HepG2 (cell line): ENCODE data around the gene MPP3. TPM values are rescaled to one million over a fixed set of nuclear protein-coding genes. Genes with fewer than 3 reads are reported as not detected.

Experiments
- CENPT ChIP-seq: sonication (generic); formaldehyde crosslinking; IDR thresholded peaks from 2 replicates; pipeline ENCODE4 v1.8.0; 2022; ENCODE audit warnings: low read depth, mild to moderate bottlenecking, moderate library complexity, missing genetic modification reagents
- HES4 ChIP-seq: sonication (generic); formaldehyde crosslinking; IDR thresholded peaks from 2 replicates; pipeline ENCODE4 v1.9.0; 2021; ENCODE audit warnings: mild to moderate bottlenecking, missing genetic modification reagents, borderline replicate concordance
- JARID2 ChIP-seq: sonication (generic); formaldehyde crosslinking; IDR thresholded peaks from 2 replicates; pipeline ENCODE4 v1.8.1; 2023; ENCODE audit warnings: missing genetic modification reagents, inconsistent platforms; ENCODE audit not compliant: insufficient replicate concordance
- MAZ ChIP-seq, 2 experiments: sonication (generic) in 1 of 2; formaldehyde crosslinking in 1 of 2; IDR thresholded peaks; 2 replicates each; pipeline versions ENCODE4 v1.5.0 to v1.6.1; 2012 to 2020; ENCODE audit warnings: low read depth in 2 of 2, mild to moderate bottlenecking in 2 of 2, borderline replicate concordance in 1 of 2, improper control_type of control experiment in 1 of 2, low read length in 1 of 2, missing genetic modification reagents in 1 of 2, moderate library complexity in 1 of 2
- PAWR ChIP-seq: sonication (generic); formaldehyde crosslinking; IDR thresholded peaks from 2 replicates; pipeline ENCODE4 v1.4.0; 2020; ENCODE audit warnings: missing genetic modification reagents, mild to moderate bottlenecking, borderline replicate concordance
- PITX1 ChIP-seq: sonication (generic); formaldehyde crosslinking; IDR thresholded peaks from 2 replicates; pipeline ENCODE4 v1.5.1; 2020; ENCODE audit warnings: mild to moderate bottlenecking, missing genetic modification reagents
- RBFOX2 ChIP-seq: fragments of 200-400 bp; formaldehyde crosslinking; IDR thresholded peaks from 2 replicates; pipeline ENCODE4 v1.6.1; 2017; ENCODE audit warnings: low read depth, mild to moderate bottlenecking, low read length
- TBX3 ChIP-seq: fragments of 450-650 bp; IDR thresholded peaks from 2 replicates; pipeline ENCODE4 v1.6.1; 2017; ENCODE audit warnings: antibody characterized with exemption, mild to moderate bottlenecking, inconsistent platforms, borderline replicate concordance
- ZNF33A ChIP-seq: sonication (generic); formaldehyde crosslinking; IDR thresholded peaks from 2 replicates; pipeline ENCODE4 v1.5.1; 2020; ENCODE audit warnings: missing genetic modification reagents, mild to moderate bottlenecking, moderate library complexity, borderline replicate concordance
- ZNF550 ChIP-seq: sonication (generic); formaldehyde crosslinking; IDR thresholded peaks from 2 replicates; pipeline ENCODE4 v1.4.0; 2020; ENCODE audit warnings: mild to moderate bottlenecking, missing genetic modification reagents, borderline replicate concordance
- ZNF777 ChIP-seq: sonication (generic); formaldehyde crosslinking; IDR thresholded peaks from 2 replicates; pipeline ENCODE4 v1.4.0; 2020; ENCODE audit warnings: missing genetic modification reagents
- ZNF816 ChIP-seq: sonication (generic); formaldehyde crosslinking; IDR thresholded peaks from 2 replicates; pipeline ENCODE4 v1.8.0; 2022; ENCODE audit warnings: missing genetic modification reagents, mild to moderate bottlenecking, borderline replicate concordance
- polyA plus RNA-seq, 8 experiments: library from polyadenylated mRNA; depleted of rRNA in 3 of 8; stranded (reverse) in 7 of 8; unstranded in 1 of 8; fragments of >200 nt; fragmentation: Illumina TruSeq in 4 of 8; extraction: Trizol in 4 of 8; gene quantifications; 2 replicates each; pipeline versions ENCODE4 v1.2.1 to v1.2.3, GENCODE V29; 2011 to 2016; ENCODE audit warnings: low read depth in 4 of 8, missing spikeins in 1 of 8, mixed read lengths in 1 of 8; ENCODE audit not compliant: insufficient read depth in 1 of 8
- total RNA-seq, 5 experiments: library from RNA; depleted of rRNA; stranded (reverse); fragments of >200 nt; fragmentation: Illumina TruSeq; extraction: Trizol; gene quantifications; 2 replicates each; pipeline ENCODE4 v1.2.3, GENCODE V29; 2016; ENCODE audit warnings: low read depth in 1 of 5
- TF ChIP-seq, protein P1 (sequence below): IDR thresholded peaks from 2 replicates; pipeline ENCODE4 v1.6.1; 2016; ENCODE audit warnings: low read depth, control low read depth
- TF ChIP-seq, protein P2 (sequence below): sonication (generic); formaldehyde crosslinking; IDR thresholded peaks from 2 replicates; pipeline ENCODE4 v1.4.0; 2020; ENCODE audit warnings: mild to moderate bottlenecking, missing genetic modification reagents
- TF ChIP-seq, protein P3 (sequence below): sonication (generic); formaldehyde crosslinking; IDR thresholded peaks from 2 replicates; pipeline ENCODE4 v1.5.0; 2020; ENCODE audit warnings: missing genetic modification reagents
- TF ChIP-seq, protein P4 (sequence below): sonication (generic); formaldehyde crosslinking; IDR thresholded peaks from 2 replicates; pipeline ENCODE4 v1.5.1; 2020; ENCODE audit warnings: missing genetic modification reagents, mild to moderate bottlenecking, borderline replicate concordance
- TF ChIP-seq, protein P5 (sequence below): sonication (generic); formaldehyde crosslinking; IDR thresholded peaks from 2 replicates; pipeline ENCODE4 v1.4.0; 2020; ENCODE audit warnings: missing genetic modification reagents, borderline replicate concordance

The MPP3 gene
- total and polyA plus RNA-seq, 2 of the 13 experiments (the other 11 are each of a cell fraction or from before 2014, with no cell fraction given) = 0.91 to 1.8 TPM

DNA sequence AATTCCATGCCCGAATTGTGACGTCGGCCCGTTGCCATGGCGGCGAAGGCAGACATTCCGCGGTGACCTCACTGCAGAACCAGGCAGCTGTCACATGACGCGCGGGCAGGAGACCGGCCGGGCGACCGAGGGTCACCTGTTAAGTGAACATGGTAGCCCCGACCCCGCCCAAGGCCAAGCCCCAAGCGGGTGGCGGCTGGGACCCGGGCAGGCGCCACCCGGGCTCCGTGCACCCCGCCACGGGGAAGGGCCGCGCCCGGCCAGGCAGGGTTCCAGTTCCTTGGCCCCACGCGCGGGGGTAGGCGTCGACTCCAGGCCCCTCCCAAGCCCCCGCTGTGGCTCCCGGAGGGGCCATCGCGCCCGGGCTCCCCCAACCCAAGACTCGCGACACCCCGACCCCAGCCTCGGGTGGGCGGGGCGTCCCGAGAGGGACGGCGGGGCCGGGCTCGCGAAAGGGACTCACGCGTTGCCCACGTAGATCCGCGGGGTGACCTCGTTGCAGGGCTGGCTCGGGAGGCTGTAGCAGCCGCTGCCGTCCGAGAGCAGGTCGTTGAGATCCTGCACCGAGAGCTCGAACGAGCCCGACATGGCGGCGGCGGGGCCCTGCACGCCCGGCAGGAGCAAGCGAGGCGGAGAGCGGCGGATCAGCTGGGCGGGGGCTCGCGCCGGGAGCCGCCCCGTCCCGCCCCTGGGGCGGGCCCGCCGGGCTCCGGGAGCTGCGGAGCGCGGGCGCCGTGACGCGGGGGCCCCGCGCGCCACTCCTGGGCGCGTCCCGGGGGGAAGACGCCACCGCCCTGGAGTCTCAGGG is 54.4 kb downstream of the MPP3 start, which contains the start of gene DUSP3 (continued):
- peak; percentile 44; the same call in 1 of the 2 replicates for TF ChIP-seq TBX3
- TF ChIP-seq RBFOX2 = peak; percentile 98
- TF ChIP-seq, protein P1, sequence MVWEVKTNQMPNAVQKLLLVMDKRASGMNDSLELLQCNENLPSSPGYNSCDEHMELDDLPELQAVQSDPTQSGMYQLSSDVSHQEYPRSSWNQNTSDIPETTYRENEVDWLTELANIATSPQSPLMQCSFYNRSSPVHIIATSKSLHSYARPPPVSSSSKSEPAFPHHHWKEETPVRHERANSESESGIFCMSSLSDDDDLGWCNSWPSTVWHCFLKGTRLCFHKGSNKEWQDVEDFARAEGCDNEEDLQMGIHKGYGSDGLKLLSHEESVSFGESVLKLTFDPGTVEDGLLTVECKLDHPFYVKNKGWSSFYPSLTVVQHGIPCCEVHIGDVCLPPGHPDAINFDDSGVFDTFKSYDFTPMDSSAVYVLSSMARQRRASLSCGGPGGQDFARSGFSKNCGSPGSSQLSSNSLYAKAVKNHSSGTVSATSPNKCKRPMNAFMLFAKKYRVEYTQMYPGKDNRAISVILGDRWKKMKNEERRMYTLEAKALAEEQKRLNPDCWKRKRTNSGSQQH (CRISPR knock-in tag) = no peak
- TF ChIP-seq, protein P2, sequence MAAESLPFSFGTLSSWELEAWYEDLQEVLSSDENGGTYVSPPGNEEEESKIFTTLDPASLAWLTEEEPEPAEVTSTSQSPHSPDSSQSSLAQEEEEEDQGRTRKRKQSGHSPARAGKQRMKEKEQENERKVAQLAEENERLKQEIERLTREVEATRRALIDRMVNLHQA (CRISPR knock-in tag) = no peak
- TF ChIP-seq, protein P3, sequence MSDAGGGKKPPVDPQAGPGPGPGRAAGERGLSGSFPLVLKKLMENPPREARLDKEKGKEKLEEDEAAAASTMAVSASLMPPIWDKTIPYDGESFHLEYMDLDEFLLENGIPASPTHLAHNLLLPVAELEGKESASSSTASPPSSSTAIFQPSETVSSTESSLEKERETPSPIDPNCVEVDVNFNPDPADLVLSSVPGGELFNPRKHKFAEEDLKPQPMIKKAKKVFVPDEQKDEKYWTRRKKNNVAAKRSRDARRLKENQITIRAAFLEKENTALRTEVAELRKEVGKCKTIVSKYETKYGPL = peak; percentile 75; the same call in 1 of the 2 replicates
- TF ChIP-seq, protein P4, sequence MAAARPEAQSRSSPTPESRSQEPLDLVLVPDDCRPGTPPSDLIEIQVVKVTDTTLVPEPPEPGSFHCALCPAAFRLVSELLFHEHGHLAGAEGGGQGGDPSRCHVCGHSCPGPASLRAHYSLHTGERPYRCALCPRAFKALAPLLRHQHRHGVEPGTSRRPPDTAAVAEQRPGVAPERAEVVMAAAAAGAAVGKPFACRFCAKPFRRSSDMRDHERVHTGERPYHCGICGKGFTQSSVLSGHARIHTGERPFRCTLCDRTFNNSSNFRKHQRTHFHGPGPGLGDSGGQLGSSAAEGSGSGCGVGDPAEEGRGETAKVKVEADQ (CRISPR knock-in tag) = no peak; the same call in 1 of the 2 replicates
- peak; percentile 24; the same call in 1 of the 2 replicates for TF ChIP-seq MAZ (IDR thresholded peaks at IDR 0.05; ENCODE audit: borderline replicate concordance, low read depth, low read length)
- TF ChIP-seq MAZ (CRISPR knock-in tag; IDR thresholded peaks at IDR 0.05; ENCODE audit: low read depth) = peak; percentile 84; the same call in 1 of the 2 replicates
- peak; percentile 92 for TF ChIP-seq CENPT (CRISPR knock-in tag)
- TF ChIP-seq HES4 = peak; percentile 93
- TF ChIP-seq ZNF33A (CRISPR knock-in tag) = no peak
- peak; percentile 95; the same call in 1 of the 2 replicates for TF ChIP-seq ZNF550 (CRISPR knock-in tag)
- TF ChIP-seq ZNF816 (CRISPR knock-in tag) = no peak
- peak; percentile 53; the same call in 1 of the 2 replicates for TF ChIP-seq ZNF777 (CRISPR knock-in tag)
- TF ChIP-seq, protein P5, sequence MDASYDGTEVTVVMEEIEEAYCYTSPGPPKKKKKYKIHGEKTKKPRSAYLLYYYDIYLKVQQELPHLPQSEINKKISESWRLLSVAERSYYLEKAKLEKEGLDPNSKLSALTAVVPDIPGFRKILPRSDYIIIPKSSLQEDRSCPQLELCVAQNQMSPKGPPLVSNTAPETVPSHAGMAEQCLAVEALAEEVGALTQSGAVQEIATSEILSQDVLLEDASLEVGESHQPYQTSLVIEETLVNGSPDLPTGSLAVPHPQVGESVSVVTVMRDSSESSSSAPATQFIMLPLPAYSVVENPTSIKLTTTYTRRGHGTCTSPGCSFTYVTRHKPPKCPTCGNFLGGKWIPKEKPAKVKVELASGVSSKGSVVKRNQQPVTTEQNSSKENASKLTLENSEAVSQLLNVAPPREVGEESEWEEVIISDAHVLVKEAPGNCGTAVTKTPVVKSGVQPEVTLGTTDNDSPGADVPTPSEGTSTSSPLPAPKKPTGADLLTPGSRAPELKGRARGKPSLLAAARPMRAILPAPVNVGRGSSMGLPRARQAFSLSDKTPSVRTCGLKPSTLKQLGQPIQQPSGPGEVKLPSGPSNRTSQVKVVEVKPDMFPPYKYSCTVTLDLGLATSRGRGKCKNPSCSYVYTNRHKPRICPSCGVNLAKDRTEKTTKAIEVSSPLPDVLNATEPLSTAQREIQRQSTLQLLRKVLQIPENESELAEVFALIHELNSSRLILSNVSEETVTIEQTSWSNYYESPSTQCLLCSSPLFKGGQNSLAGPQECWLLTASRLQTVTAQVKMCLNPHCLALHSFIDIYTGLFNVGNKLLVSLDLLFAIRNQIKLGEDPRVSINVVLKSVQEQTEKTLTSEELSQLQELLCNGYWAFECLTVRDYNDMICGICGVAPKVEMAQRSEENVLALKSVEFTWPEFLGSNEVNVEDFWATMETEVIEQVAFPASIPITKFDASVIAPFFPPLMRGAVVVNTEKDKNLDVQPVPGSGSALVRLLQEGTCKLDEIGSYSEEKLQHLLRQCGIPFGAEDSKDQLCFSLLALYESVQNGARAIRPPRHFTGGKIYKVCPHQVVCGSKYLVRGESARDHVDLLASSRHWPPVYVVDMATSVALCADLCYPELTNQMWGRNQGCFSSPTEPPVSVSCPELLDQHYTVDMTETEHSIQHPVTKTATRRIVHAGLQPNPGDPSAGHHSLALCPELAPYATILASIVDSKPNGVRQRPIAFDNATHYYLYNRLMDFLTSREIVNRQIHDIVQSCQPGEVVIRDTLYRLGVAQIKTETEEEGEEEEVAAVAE (CRISPR knock-in tag) = no peak
- TF ChIP-seq PITX1 (CRISPR knock-in tag) = no peak
- 0 out of 2 replicates have a peak, but pooled peaks have one; percentile 52 for TF ChIP-seq PAWR (CRISPR knock-in tag)
- TF ChIP-seq JARID2 = peak; percentile 76
